GM12878 (cell line): ENCODE measurements around the gene OLFML2B. TPM values are rescaled to one million over a fixed set of nuclear protein-coding genes. Genes with fewer than 3 reads are reported as not detected.
A peak's percentile ranks its signal among the peaks of the same experiment; 100 is the strongest.

Source experiments
- ATAC-seq: fragments of 200-7000 bp; cut with Tn5 transposase; 3 replicates; pipeline ENCODE4 v1.9.1; 2020; ENCODE audit warnings: mild to moderate bottlenecking, moderate library complexity
- BruUV-seq: library from RNA; stranded (reverse); fragments of 400-500 nt; replicated peaks from 2 replicates; lab custom pipeline; 2021; lab: Mats Ljungman, UMichigan
- CTCF ChIA-PET: fragments of 300-600 bp; sonication (Branson Sonifier 250); formaldehyde crosslinking; extraction: SDS; loops from one replicate; lab custom pipeline; 2021; ENCODE audit warnings: inconsistent platforms; lab: Yijun Ruan, JAX
- POLR2A ChIA-PET: fragments of 350-600 bp; formaldehyde crosslinking; extraction: SDS; loops from one replicate; lab custom pipeline; 2021; ENCODE audit warnings: inconsistent platforms; lab: Charles Lee
- RAD21 ChIA-PET: fragments of 300-600 bp; sonication (Branson Sonifier 250); formaldehyde crosslinking; loops from one replicate; lab custom pipeline; 2023; ENCODE audit warnings: antibody characterized with exemption; ENCODE audit not compliant: unreplicated experiment; lab: Charles Lee
- SMC1A ChIA-PET: fragments of 300-600 bp; sonication (Branson Sonifier 250); formaldehyde crosslinking; loops from one replicate; lab custom pipeline; 2023; ENCODE audit not compliant: unreplicated experiment, uncharacterized antibody; lab: Charles Lee
- DNase-seq: peaks from one replicate; pipeline ENCODE4 v3.0.0-alpha.2; 2011; ENCODE audit warnings: low read depth, low spot score
- FAIRE-seq: peaks from 3 replicates; lab custom pipeline; 2011; peaks lifted over from hg19 to GRCh38; lab: Jason Lieb, UNC
- H2AFZ ChIP-seq: 2 replicates; pipeline ENCODE4 v1.6.0; 2011; ENCODE audit warnings: low read depth, low read length, control low read depth; ENCODE audit not compliant: control insufficient read depth
- H3K27ac ChIP-seq: 2 replicates; pipeline ENCODE4 v1.5.1; 2011; ENCODE audit warnings: control low read depth; ENCODE audit not compliant: control insufficient read depth, insufficient read depth
- H3K27me3 ChIP-seq, 2 experiments: replicated peaks in 1 of 2; 2 replicates each; pipeline versions ENCODE4 v1.6.0 to v1.6.1; 2011; ENCODE audit warnings: low read length in 1 of 2; ENCODE audit not compliant: control insufficient read depth in 2 of 2, insufficient read depth in 2 of 2
- H3K36me3 ChIP-seq, 2 experiments: 2 replicates each; pipeline ENCODE4 v1.5.1; 2011; ENCODE audit warnings: low read length in 1 of 2; ENCODE audit not compliant: control insufficient read depth in 2 of 2, insufficient read depth in 2 of 2
- H3K4me1 ChIP-seq: 2 replicates; pipeline ENCODE4 v1.6.1; 2011; ENCODE audit warnings: mild to moderate bottlenecking, low read length, moderate library complexity, mixed read lengths; ENCODE audit not compliant: control insufficient read depth, insufficient read depth
- H3K4me2 ChIP-seq: 2 replicates; pipeline ENCODE4 v1.6.0; 2011; ENCODE audit warnings: control low read depth; ENCODE audit not compliant: control insufficient read depth, insufficient read depth
- H3K4me3 ChIP-seq: fragments of 200-600 bp; sonication (generic); 2 replicates; pipeline ENCODE4 v1.5.1; 2016
- H3K79me2 ChIP-seq: 2 replicates; pipeline ENCODE4 v1.6.0; 2011; ENCODE audit warnings: low read length; ENCODE audit not compliant: control insufficient read depth, insufficient read depth
- H3K9ac ChIP-seq: 2 replicates; pipeline ENCODE4 v1.8.0; 2011; ENCODE audit warnings: low read length, control low read depth, mixed read lengths; ENCODE audit not compliant: control insufficient read depth, insufficient read depth
- H3K9me3 ChIP-seq: replicated peaks from 3 replicates; pipeline ENCODE4 v1.5.1; 2011; ENCODE audit warnings: mild to moderate bottlenecking, low read length; ENCODE audit not compliant: control insufficient read depth, insufficient read depth
- H4K20me1 ChIP-seq: 2 replicates; pipeline ENCODE4 v1.6.0; 2011; ENCODE audit not compliant: control insufficient read depth, insufficient read depth
- ATF2 ChIP-seq: IDR thresholded peaks from 2 replicates; pipeline ENCODE4 v1.6.1; 2012; ENCODE audit warnings: low read length, inconsistent platforms
- BHLHE40 ChIP-seq, 2 experiments: fragments of 450-650 bp in 1 of 2; IDR thresholded peaks; 2 replicates each; pipeline ENCODE4 v1.6.1; 2011 to 2017; ENCODE audit warnings: low read depth in 2 of 2, borderline replicate concordance in 1 of 2, improper control_type of control experiment in 1 of 2, low read length in 1 of 2, mild to moderate bottlenecking in 1 of 2
- EP300 ChIP-seq, 2 experiments: fragments of 150-350 bp in 1 of 2; IDR thresholded peaks; 2 replicates each; pipeline ENCODE4 v1.6.1; 2011 to 2012; ENCODE audit warnings: low read depth in 2 of 2, low read length in 2 of 2, borderline replicate concordance in 1 of 2, improper control_type of control experiment in 1 of 2, inconsistent platforms in 1 of 2; ENCODE audit not compliant: control insufficient read depth in 1 of 2
- HDGF ChIP-seq: fragments of 450-650 bp; IDR thresholded peaks from 2 replicates; pipeline ENCODE4 v1.6.1; 2016; ENCODE audit warnings: antibody characterized with exemption
- MEF2B ChIP-seq: fragments of 450-650 bp; IDR thresholded peaks from 2 replicates; pipeline ENCODE4 v1.6.1; 2018; ENCODE audit warnings: mild to moderate bottlenecking, moderate library complexity; ENCODE audit not compliant: partially characterized antibody, poor library complexity, severe bottlenecking
- NR2C1 ChIP-seq: fragments of 450-650 bp; IDR thresholded peaks from 2 replicates; pipeline ENCODE4 v1.6.1; 2017; ENCODE audit warnings: antibody characterized with exemption, mild to moderate bottlenecking, moderate library complexity
- POU2F2 ChIP-seq: IDR thresholded peaks from 3 replicates; pipeline ENCODE4 v1.6.1; 2011; ENCODE audit warnings: low read depth, mild to moderate bottlenecking, low read length, borderline replicate concordance
- STAT3 ChIP-seq: IDR thresholded peaks from 2 replicates; pipeline ENCODE4 v1.6.1; 2011; ENCODE audit warnings: low read depth, low read length, improper control_type of control experiment
- USF2 ChIP-seq: IDR thresholded peaks from 2 replicates; pipeline ENCODE4 v1.6.1; 2011; ENCODE audit warnings: low read depth, low read length, improper control_type of control experiment, borderline replicate concordance
- WGBS: methylation state at CpG from one replicate; pipeline ENCODE4 v1.1.6; 2016; ENCODE audit warnings: low lambda C conversion rate; ENCODE audit not compliant: insufficient replicate concordance, insufficient coverage; ENCODE audit errors: missing lambda C conversion rate; 5-methylcytosine and 5-hydroxymethylcytosine counted together
- in situ Hi-C: fragments of 300-500 bp; cut with MboI; formaldehyde crosslinking; loops from 9 replicates; pipeline ENCODE4 v1.14.3; 2018; ENCODE audit warnings: mixed read lengths
- intact Hi-C: fragments of 100-400 bp; cut with micrococcal nuclease; formaldehyde crosslinking; loops from one replicate; pipeline ENCODE4 v1.14.2; 2022; ENCODE audit not compliant: unreplicated experiment
- polyA plus RNA-seq, 11 experiments: library from polyadenylated mRNA; depleted of rRNA in 4 of 11; unstranded in 6 of 11; stranded (reverse) in 5 of 11; fragments of >200 nt; fragmentation: Nextera tagmentation in 4 of 11; fragmentation: Illumina TruSeq in 1 of 11; extraction: Ambion mirVana in 4 of 11; extraction: Trizol in 1 of 11; gene quantifications; 1 replicate in 1 of 11; 2 replicates in 10 of 11; pipeline versions ENCODE4 v1.2.1 to v1.2.3, GENCODE V29; 2011 to 2016; ENCODE audit warnings: inconsistent platforms in 2 of 11, missing spikeins in 2 of 11, low read depth in 1 of 11
- total RNA-seq, 4 experiments: library from RNA; depleted of rRNA in 3 of 4; stranded (reverse); fragments of >200 nt in 3 of 4; fragmentation: Illumina TruSeq in 1 of 4; extraction: Trizol in 1 of 4; gene quantifications; 2 replicates each; pipeline versions ENCODE4 v1.2.1 to v1.2.3, GENCODE V29; 2013 to 2021

Gene OLFML2B
- total and polyA plus RNA-seq, 10 of the 15 experiments (the other 5 are each of a cell fraction or from before 2014, with no cell fraction given) = not detected

- intact Hi-C loops = loop anchor here (2.0 kb wide), 1 partner anchor 243 kb away; no protein-coding TSS in a partner anchor
- no TSS peak for BruUV-seq
- no peaks in the 10 kb centered on the region for H4K20me1 ChIP-seq
- no peak overlapping the region for H2AFZ ChIP-seq
- no peak overlapping the region for H3K9ac ChIP-seq
- ChIA-PET SMC1A (interaction anchor here (0.9 to 5.8 kb wide), 8 partner anchors 14 to 549 kb away, joined by 3 to 132 read pairs (median 5); partner anchors contain the start of gene DUSP12), CTCF (interaction anchor here (0.6 to 8.1 kb wide), 10 partner anchors 8 to 388 kb away, joined by 3 to 214 read pairs (median 4); partner anchors contain the start of gene OLFML2B), RAD21 (interaction anchor here (0.7 to 6.4 kb wide), 7 partner anchors 168 to 1430 kb away, joined by 3 to 152 read pairs (median 8); partner anchors contain the start of gene DUSP12), POLR2A (interaction anchor here (0.6 kb wide), 1 partner anchor 227 kb away, joined by 4 read pairs; no protein-coding TSS in a partner anchor)
- 93% methylated on average over 1 of the region's 1 CpG for WGBS
- ATAC-seq (no peak), DNase-seq (no peak), FAIRE-seq (peak; percentile 18)
- no peaks in the 10 kb centered on the region for H3K9me3 ChIP-seq
- in situ Hi-C loops = loop anchor here (5.0 kb wide), 1 partner anchor 249 kb away; no protein-coding TSS in a partner anchor
- no peaks in the 10 kb centered on the region for H3K79me2 ChIP-seq
- peaks cover 1 to 4% of the 10 kb centered on the region in 2 experiments; a peak in 2 of 4 replicates for H3K27me3 ChIP-seq
- no peak overlapping the region for H3K27ac ChIP-seq
- TF ChIP-seq STAT3 (no peak), MEF2B (no peak), BHLHE40 (IDR thresholded peaks at IDR 0.05; ENCODE audit: borderline replicate concordance in 1 of 2, low read depth in 2 of 2, low read length in 1 of 2) (no peak)
- H3K4me3 ChIP-seq = no peak overlapping the region
- no peaks in the 10 kb centered on the region for H3K36me3 ChIP-seq
- no peaks in the 10 kb centered on the region for H3K4me1 ChIP-seq
- no peak overlapping the region for H3K4me2 ChIP-seq
These were observed 12.5 kb upstream of the OLFML2B start for GRCh38 chr1:162036163-162036562.

DNA sequence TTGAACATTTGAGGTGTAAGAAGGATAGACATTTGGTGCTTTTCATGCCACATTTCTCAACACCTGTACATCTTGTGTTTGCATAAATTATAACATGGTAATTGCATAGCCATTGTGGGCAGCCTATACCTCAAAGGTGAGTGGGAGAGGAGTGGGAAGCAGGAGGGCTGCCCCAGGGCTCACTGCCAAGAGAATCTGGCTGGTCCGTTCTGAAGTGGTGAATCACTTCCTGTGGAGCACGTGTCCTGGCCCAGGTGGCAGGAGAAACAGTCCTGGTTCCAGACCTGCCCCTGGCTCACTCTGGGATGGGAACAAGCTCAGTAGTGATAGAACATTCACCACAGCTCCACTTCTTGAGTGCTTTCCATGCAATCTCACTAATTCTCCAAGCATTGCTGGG lies 11.6 kb upstream of the OLFML2B start:
- intact Hi-C loops (no loop called here), in situ Hi-C loops (loop anchor here (5.0 kb wide), 1 partner anchor 248 kb away; no protein-coding TSS in a partner anchor)
- no peaks in the 10 kb centered on the region for H4K20me1 ChIP-seq
- ATAC-seq (no peak), FAIRE-seq (no peak), DNase-seq (no peak)
- ChIA-PET RAD21 (interaction anchor here (6.4 kb wide), 1 partner anchor 242 kb away, joined by 152 read pairs; no protein-coding TSS in a partner anchor), SMC1A (interaction anchor here (0.8 to 5.8 kb wide), 3 partner anchors 14 to 243 kb away, joined by 3 to 132 read pairs (median 3); no protein-coding TSS in a partner anchor), POLR2A (no interaction called here), CTCF (interaction anchor here (1.0 to 8.1 kb wide), 5 partner anchors 9 to 242 kb away, joined by 3 to 214 read pairs (median 4); no protein-coding TSS in a partner anchor)
- H3K9me3 ChIP-seq = no peaks in the 10 kb centered on the region
- no peaks in the 10 kb centered on the region for H3K79me2 ChIP-seq
- no TSS peak for BruUV-seq
- no peaks in the 10 kb centered on the region for H3K4me1 ChIP-seq
- H3K4me3 ChIP-seq = no peak overlapping the region
- no peak overlapping the region for H3K4me2 ChIP-seq
- no peaks in the 10 kb centered on the region for H3K36me3 ChIP-seq
- no peak overlapping the region for H3K9ac ChIP-seq
- no peak overlapping the region for H2AFZ ChIP-seq
- H3K27ac ChIP-seq = no peak overlapping the region
- 0% methylated on average over 2 of the region's 2 CpGs for WGBS
- peaks cover 1 to 5% of the 10 kb centered on the region in 2 experiments; a peak in 2 of 4 replicates for H3K27me3 ChIP-seq
- TF ChIP-seq POU2F2 (no peak), NR2C1 (no peak), EP300 (IDR thresholded peaks at IDR 0.05; ENCODE audit: borderline replicate concordance in 1 of 2, control insufficient read depth in 1 of 2, low read depth in 2 of 2, low read length in 2 of 2) (no peak), ATF2 (no peak), USF2 (no peak), HDGF (no peak)
